ENCODE measurements around the gene ARID5A. TPM values are rescaled to one million over a fixed set of nuclear protein-coding genes. Genes with fewer than 3 reads are reported as not detected.

Gene ARID5A
- total RNA-seq, 1 donor from 2014 or later, result 16.4 TPM

GRCh38 chr2:96523659-96524481 lies 12.7 kb upstream of the ARID5A start:
- Mint-ChIP-seq H3K36me3 (ENCODE audit: low read depth, unreplicated experiment) (peaks cover 4% of the 10 kb centered on the region), H3K27me3 (ENCODE audit: unreplicated experiment) (no peaks in the 10 kb centered on the region), H3K27ac (ENCODE audit: unreplicated experiment) (no peak overlapping the region), H3K4me3 (ENCODE audit: unreplicated experiment) (no peak overlapping the region), H3K4me1 (ENCODE audit: unreplicated experiment) (peaks cover 7% of the 10 kb centered on the region), H3K9me3 (ENCODE audit: unreplicated experiment) (no peaks in the 10 kb centered on the region)
- DNase-seq (ENCODE audit: low spot score), result no peak
- TF ChIP-seq, protein P1, sequence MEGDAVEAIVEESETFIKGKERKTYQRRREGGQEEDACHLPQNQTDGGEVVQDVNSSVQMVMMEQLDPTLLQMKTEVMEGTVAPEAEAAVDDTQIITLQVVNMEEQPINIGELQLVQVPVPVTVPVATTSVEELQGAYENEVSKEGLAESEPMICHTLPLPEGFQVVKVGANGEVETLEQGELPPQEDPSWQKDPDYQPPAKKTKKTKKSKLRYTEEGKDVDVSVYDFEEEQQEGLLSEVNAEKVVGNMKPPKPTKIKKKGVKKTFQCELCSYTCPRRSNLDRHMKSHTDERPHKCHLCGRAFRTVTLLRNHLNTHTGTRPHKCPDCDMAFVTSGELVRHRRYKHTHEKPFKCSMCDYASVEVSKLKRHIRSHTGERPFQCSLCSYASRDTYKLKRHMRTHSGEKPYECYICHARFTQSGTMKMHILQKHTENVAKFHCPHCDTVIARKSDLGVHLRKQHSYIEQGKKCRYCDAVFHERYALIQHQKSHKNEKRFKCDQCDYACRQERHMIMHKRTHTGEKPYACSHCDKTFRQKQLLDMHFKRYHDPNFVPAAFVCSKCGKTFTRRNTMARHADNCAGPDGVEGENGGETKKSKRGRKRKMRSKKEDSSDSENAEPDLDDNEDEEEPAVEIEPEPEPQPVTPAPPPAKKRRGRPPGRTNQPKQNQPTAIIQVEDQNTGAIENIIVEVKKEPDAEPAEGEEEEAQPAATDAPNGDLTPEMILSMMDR (IDR thresholded peaks at IDR 0.05; ENCODE audit: unreplicated experiment), result no peak

DNA sequence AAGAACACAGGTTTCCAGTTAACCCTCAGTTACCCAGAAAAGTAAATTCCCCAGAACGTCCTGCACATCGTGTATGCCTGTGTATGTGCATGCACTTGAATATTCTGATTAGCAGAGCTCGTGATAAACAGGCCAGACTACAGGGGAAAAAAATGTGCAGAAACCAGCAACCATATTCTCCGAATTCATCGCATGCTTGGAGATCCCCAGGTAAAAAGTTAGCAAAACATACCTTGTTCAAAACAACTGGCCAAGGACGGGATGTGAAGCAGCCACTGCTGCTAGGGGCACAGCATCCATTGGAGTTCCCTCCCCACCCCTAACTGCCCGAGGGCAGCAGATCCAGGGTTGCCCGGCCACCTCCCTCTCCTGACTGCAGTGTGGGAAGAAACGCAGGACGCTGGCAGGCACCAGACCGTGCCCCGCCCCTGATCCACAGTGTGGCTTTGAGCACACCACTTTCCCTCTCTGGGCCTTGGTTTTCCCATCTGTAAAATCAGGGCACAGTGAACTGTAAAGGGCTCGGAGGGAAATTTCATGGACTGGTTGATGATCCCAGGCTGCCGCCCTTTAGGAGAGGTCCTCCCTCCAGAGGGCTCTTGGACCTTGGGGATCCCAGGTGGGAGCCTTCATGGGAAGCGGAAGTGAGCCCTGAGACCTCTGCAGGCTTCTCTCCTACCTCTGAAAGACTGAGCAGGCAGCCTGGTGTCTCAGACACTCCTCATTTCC lies 11.9 kb upstream of the ARID5A start:
- no peak overlapping the region for H3K27ac Mint-ChIP-seq (ENCODE audit: unreplicated experiment)
- H3K27me3 Mint-ChIP-seq (ENCODE audit: unreplicated experiment), result no peaks in the 10 kb centered on the region
- peaks cover 4% of the 10 kb centered on the region for H3K36me3 Mint-ChIP-seq (ENCODE audit: low read depth, unreplicated experiment)
- no peak overlapping the region for H3K4me3 Mint-ChIP-seq (ENCODE audit: unreplicated experiment)
- H3K9me3 Mint-ChIP-seq (ENCODE audit: unreplicated experiment), result no peaks in the 10 kb centered on the region
- TF ChIP-seq, protein P1 (IDR thresholded peaks at IDR 0.05; ENCODE audit: unreplicated experiment), result no peak
- peaks cover 7% of the 10 kb centered on the region for H3K4me1 Mint-ChIP-seq (ENCODE audit: unreplicated experiment)
- no peak for DNase-seq (ENCODE audit: low spot score)

DNA sequence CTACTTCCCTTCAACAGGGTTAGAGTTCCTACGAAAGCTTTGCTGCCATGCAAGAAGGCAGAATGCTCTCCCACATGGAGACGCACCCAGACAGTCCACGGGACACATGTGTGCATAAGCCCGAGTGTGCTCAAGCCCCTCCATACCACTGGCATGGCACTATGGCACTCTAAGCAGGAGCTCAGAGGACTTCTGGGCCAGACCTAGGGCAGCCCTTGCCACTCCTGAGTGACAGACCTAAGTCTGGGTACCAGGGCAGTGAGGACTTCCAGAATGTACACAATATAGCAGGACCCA lies 11.4 kb upstream of the ARID5A start:
- Mint-ChIP-seq H3K36me3 (ENCODE audit: low read depth, unreplicated experiment) (peaks cover 4% of the 10 kb centered on the region), H3K4me1 (ENCODE audit: unreplicated experiment) (peaks cover 7% of the 10 kb centered on the region), H3K27ac (ENCODE audit: unreplicated experiment) (no peak overlapping the region), H3K27me3 (ENCODE audit: unreplicated experiment) (no peaks in the 10 kb centered on the region), H3K9me3 (ENCODE audit: unreplicated experiment) (no peaks in the 10 kb centered on the region), H3K4me3 (ENCODE audit: unreplicated experiment) (no peak overlapping the region)
- TF ChIP-seq, protein P1 (IDR thresholded peaks at IDR 0.05; ENCODE audit: unreplicated experiment), result no peak
- no peak for DNase-seq (ENCODE audit: low spot score)

- no peaks in the 10 kb centered on the region for H3K9me3 Mint-ChIP-seq (ENCODE audit: unreplicated experiment)
- no peak overlapping the region for H3K27ac Mint-ChIP-seq (ENCODE audit: unreplicated experiment)
- no peak for DNase-seq (ENCODE audit: low spot score)
- H3K27me3 Mint-ChIP-seq (ENCODE audit: unreplicated experiment), result no peaks in the 10 kb centered on the region
- H3K36me3 Mint-ChIP-seq (ENCODE audit: low read depth, unreplicated experiment), result peaks cover 4% of the 10 kb centered on the region
- peaks cover 7% of the 10 kb centered on the region for H3K4me1 Mint-ChIP-seq (ENCODE audit: unreplicated experiment)
- no peak overlapping the region for H3K4me3 Mint-ChIP-seq (ENCODE audit: unreplicated experiment)
- TF ChIP-seq, protein P1 (IDR thresholded peaks at IDR 0.05; ENCODE audit: unreplicated experiment), result no peak
Observed at GRCh38 chr2:96526101-96526591, 10.4 kb upstream of the ARID5A start.
